Neutrophil (primary cell): ENCODE measurements around the gene GLRA1.

Source experiments
- H3K27ac ChIP-seq: fragments of 200-600 bp; sonication (generic); 2 replicates; pipeline ENCODE4 v1.5.1; 2016; ENCODE audit warnings: mild to moderate bottlenecking, moderate library complexity
- H3K27me3 ChIP-seq: fragments of 200-600 bp; sonication (generic); 2 replicates; pipeline ENCODE4 v1.6.0; 2016; ENCODE audit warnings: mild to moderate bottlenecking
- H3K36me3 ChIP-seq: fragments of 200-600 bp; sonication (generic); 2 replicates; pipeline ENCODE4 v1.5.1; 2017
- H3K4me1 ChIP-seq, 2 experiments: fragments of 200-600 bp in 1 of 2; sonication (generic) in 1 of 2; 1 replicate in 1 of 2; 2 replicates in 1 of 2; pipeline versions ENCODE4 v1.5.1 to v1.6.1; 2013 to 2016; ENCODE audit warnings: low read depth in 1 of 2, low read length in 1 of 2, mild to moderate bottlenecking in 1 of 2, moderate library complexity in 1 of 2; ENCODE audit not compliant: control insufficient read depth in 1 of 2, insufficient read depth in 1 of 2
- H3K4me3 ChIP-seq, 2 experiments: fragments of 200-600 bp in 1 of 2; sonication (generic) in 1 of 2; 1 replicate in 1 of 2; 2 replicates in 1 of 2; pipeline ENCODE4 v1.5.1; 2013 to 2016; ENCODE audit warnings: low read depth in 1 of 2, low read length in 1 of 2, mild to moderate bottlenecking in 1 of 2, moderate library complexity in 1 of 2
- H3K9me3 ChIP-seq: fragments of 200-600 bp; sonication (generic); 2 replicates; pipeline ENCODE4 v1.5.1; 2016
- TF ChIP-seq, protein P1 (sequence below): fragments of 200-600 bp; sonication (generic); IDR thresholded peaks from 2 replicates; pipeline ENCODE4 v1.5.1; 2016; ENCODE audit warnings: antibody characterized with exemption

The GLRA1 gene

DNA sequence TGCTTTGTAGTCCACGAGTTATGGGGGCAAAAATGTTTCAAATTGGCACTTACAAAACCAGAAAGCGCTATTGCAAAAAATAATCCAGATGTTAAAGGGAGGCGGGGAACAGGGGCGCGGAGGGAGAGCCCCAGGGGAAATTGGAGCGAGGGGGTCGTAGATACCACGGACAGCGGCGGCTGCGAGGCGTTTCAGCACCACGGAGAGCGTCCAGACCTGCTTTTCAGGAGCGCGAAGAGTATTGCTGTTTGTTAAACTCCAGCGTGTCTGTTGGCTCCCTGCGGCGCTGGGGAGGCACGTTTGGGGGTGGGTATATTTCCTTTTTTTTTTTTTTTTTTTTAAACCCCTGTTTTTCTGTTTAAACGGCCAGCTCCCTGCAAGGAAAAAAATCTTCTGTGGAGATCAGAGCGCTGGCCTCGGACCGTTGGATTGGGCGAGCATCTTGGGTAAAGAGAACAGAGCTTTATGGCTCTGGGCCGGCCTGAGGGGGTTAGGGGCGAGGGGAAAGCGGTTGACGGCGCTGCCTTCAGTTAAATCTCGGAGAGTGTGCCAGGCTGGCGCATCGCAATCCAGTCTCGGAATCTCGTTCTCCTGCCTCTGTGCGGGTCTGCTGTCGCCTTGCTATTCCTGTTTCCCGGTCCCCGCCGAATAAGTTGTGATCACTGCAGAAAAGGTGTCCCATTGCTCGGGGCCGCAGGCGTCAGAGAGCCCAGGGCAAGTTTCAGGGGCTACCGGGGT lies at the start of gene GLRA1:
Gene GLRA1 (minus strand): TSS at position 288 of the 738 bp plus-strand sequence. CDS start 302 bp downstream, outside the sequence.
- TF ChIP-seq, protein P1, sequence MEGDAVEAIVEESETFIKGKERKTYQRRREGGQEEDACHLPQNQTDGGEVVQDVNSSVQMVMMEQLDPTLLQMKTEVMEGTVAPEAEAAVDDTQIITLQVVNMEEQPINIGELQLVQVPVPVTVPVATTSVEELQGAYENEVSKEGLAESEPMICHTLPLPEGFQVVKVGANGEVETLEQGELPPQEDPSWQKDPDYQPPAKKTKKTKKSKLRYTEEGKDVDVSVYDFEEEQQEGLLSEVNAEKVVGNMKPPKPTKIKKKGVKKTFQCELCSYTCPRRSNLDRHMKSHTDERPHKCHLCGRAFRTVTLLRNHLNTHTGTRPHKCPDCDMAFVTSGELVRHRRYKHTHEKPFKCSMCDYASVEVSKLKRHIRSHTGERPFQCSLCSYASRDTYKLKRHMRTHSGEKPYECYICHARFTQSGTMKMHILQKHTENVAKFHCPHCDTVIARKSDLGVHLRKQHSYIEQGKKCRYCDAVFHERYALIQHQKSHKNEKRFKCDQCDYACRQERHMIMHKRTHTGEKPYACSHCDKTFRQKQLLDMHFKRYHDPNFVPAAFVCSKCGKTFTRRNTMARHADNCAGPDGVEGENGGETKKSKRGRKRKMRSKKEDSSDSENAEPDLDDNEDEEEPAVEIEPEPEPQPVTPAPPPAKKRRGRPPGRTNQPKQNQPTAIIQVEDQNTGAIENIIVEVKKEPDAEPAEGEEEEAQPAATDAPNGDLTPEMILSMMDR = no peak
- Histone ChIP-seq H3K27me3 (peaks cover 39% of the 10 kb centered on the region), H3K4me1 (no peaks in the 10 kb centered on the region), H3K36me3 (no peaks in the 10 kb centered on the region), H3K27ac (no peak within 1 kb of the TSS), H3K4me3 (no peak within 1 kb of the TSS), H3K9me3 (no peaks in the 10 kb centered on the region)

DNA sequence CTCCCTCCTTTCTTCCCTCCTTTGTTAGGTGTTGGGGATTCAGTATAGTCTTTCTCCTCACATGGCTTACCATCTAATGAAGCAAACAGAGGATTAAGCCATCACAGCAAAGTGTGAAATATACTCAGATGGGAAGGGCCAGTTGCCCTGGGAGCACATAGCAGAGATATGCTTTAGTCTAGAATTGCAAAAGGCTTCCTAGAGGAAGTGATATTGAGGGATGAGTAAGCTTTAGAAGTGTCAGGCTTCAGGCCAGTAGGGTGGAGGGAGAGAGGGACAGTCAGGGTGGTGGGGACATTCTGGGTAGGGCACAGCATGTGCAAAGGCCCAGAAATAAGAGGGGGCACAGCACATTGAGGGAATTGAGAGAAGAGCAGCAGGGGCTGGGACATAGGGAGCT lies 46.2 kb upstream of the GLRA1 start:
- H3K36me3 ChIP-seq = no peaks in the 10 kb centered on the region
- H3K27ac ChIP-seq = no peak overlapping the region
- no peak overlapping the region for H3K4me3 ChIP-seq
- H3K9me3 ChIP-seq = no peaks in the 10 kb centered on the region
- no peaks in the 10 kb centered on the region for H3K4me1 ChIP-seq
- no peaks in the 10 kb centered on the region for H3K27me3 ChIP-seq
- TF ChIP-seq, protein P1 = no peak

DNA sequence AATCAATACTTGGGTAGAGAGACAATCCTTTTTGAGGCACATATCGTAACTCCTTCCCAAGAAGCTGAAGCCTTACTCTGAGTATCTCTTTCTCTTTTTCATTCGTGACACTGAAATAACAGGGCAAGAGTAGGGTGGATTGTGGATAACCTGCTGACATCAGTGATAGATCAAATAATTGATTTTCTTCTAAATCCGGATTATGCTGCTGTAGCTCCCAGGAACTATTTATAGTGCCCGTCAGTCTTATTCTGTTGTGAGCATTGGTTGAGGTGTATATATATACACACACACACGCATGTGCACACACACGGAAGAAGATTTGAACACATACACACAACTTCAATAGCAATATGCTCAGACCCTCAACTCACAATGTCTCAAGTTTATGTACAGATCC lies 43.2 kb upstream of the GLRA1 start:
- H3K9me3 ChIP-seq = no peaks in the 10 kb centered on the region
- no peaks in the 10 kb centered on the region for H3K27me3 ChIP-seq
- H3K36me3 ChIP-seq = no peaks in the 10 kb centered on the region
- TF ChIP-seq, protein P1 = no peak
- no peak overlapping the region for H3K4me3 ChIP-seq
- no peak overlapping the region for H3K27ac ChIP-seq
- H3K4me1 ChIP-seq = no peaks in the 10 kb centered on the region

DNA sequence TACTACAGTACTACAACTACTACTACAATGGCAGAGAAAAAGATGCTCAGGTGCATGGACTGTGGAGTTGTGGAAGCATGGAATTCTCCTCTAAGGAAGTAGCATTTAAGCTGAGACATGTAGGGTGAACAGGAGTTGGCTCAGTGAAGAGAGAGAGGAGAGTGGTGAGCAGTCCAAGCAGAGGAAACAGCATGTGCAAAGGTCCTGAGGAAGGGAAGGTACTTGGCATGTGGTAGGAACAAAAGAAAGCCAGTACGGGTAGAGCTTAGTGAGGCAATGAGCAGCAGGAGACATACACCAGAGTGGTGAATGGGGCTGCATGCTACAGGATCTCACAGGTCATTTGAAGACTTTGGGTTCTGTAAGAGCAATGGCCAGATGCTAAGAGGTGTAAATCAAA lies 41.4 kb upstream of the GLRA1 start:
- no peaks in the 10 kb centered on the region for H3K36me3 ChIP-seq
- no peak overlapping the region for H3K4me3 ChIP-seq
- H3K27me3 ChIP-seq = no peaks in the 10 kb centered on the region
- no peaks in the 10 kb centered on the region for H3K4me1 ChIP-seq
- no peak overlapping the region for H3K27ac ChIP-seq
- H3K9me3 ChIP-seq = no peaks in the 10 kb centered on the region
- TF ChIP-seq, protein P1 = no peak

DNA sequence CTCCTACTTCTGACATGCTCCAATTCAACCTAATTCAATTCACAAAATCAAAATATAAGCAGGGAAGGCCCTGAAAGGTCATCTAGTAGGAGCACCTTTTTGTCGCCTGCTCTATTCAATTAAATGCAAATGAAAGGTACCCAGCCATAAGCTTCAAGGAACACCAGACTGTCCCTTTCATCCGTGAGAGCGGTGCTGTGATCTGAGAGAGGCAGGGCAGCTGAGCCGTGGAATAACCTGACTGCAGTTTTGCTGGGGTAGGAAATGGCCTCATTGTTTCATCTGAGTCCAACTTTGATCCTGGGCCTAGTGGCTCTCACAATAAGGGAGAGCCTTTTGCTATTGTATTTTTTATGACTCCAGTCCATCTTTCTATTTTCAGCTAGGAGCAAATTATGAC lies 39.8 kb upstream of the GLRA1 start:
- TF ChIP-seq, protein P1 = no peak
- Histone ChIP-seq H3K4me3 (no peak overlapping the region), H3K4me1 (no peaks in the 10 kb centered on the region), H3K27ac (no peak overlapping the region), H3K9me3 (no peaks in the 10 kb centered on the region), H3K36me3 (no peaks in the 10 kb centered on the region), H3K27me3 (no peaks in the 10 kb centered on the region)
